ENCODE measurements around the gene ACOT2.
"Not testable (repeated sequence)": the region's sequence is repeated elsewhere in the genome, so short reads cannot be mapped to it uniquely, and the experiment has no call there.

Gene ACOT2

GRCh38 chr14:73588695-73589094 lies 19.7 kb downstream of the ACOT2 start:
- TF ChIP-seq CTCF (IDR thresholded peaks at IDR 0.05; ENCODE audit: low read depth, low read length) = no peak
- no peak for DNase-seq
- H3K36me3 ChIP-seq = no peaks in the 10 kb centered on the region
- no peaks in the 10 kb centered on the region for H3K9me3 ChIP-seq
- no peaks in the 10 kb centered on the region for H3K4me1 ChIP-seq
- no peak overlapping the region for H3K4me3 ChIP-seq (ENCODE audit: low read depth, low read length)
- peaks cover 9% of the 10 kb centered on the region for H3K27me3 ChIP-seq

GRCh38 chr14:73589116-73589515 lies 20.1 kb downstream of the ACOT2 start:
- Histone ChIP-seq H3K27me3 (peaks cover 9% of the 10 kb centered on the region), H3K9me3 (no peaks in the 10 kb centered on the region), H3K4me3 (ENCODE audit: low read depth, low read length) (no peak overlapping the region), H3K4me1 (no peaks in the 10 kb centered on the region), H3K36me3 (no peaks in the 10 kb centered on the region)
- no peak for DNase-seq
- TF ChIP-seq CTCF (IDR thresholded peaks at IDR 0.05; ENCODE audit: low read depth, low read length) = no peak

GRCh38 chr14:73590673-73591004 lies 21.6 kb downstream of the ACOT2 start:
- not testable (repeated sequence) for H3K4me3 ChIP-seq (ENCODE audit: low read depth, low read length); H3K4me1 ChIP-seq; H3K9me3 ChIP-seq; H3K36me3 ChIP-seq; DNase-seq; H3K27me3 ChIP-seq

GRCh38 chr14:73591690-73592449 lies 22.9 kb downstream of the ACOT2 start, which contains the start of gene ACOT4:
Gene ACOT4 (plus strand): TSS chr14:73591873. CDS start chr14:73591960, 87 bp downstream.
- no peaks in the 10 kb centered on the region for H3K9me3 ChIP-seq
- peaks cover 9% of the 10 kb centered on the region for H3K27me3 ChIP-seq
- DNase-seq = no peak
- H3K36me3 ChIP-seq = no peaks in the 10 kb centered on the region
- TF ChIP-seq CTCF (IDR thresholded peaks at IDR 0.05; ENCODE audit: low read depth, low read length) = no peak
- H3K4me3 ChIP-seq (ENCODE audit: low read depth, low read length) = peak within 1 kb of the TSS; percentile 60
- H3K4me1 ChIP-seq = no peaks in the 10 kb centered on the region

- peaks cover 9% of the 10 kb centered on the region for H3K27me3 ChIP-seq
- no peak for TF ChIP-seq CTCF (IDR thresholded peaks at IDR 0.05; ENCODE audit: low read depth, low read length)
- H3K4me3 ChIP-seq (ENCODE audit: low read depth, low read length) = no peak overlapping the region
- H3K9me3 ChIP-seq = no peaks in the 10 kb centered on the region
- no peaks in the 10 kb centered on the region for H3K36me3 ChIP-seq
- H3K4me1 ChIP-seq = no peaks in the 10 kb centered on the region
- no peak for DNase-seq
Measured at GRCh38 chr14:73594491-73594890, 25.5 kb downstream of the ACOT2 start.

- H3K4me3 ChIP-seq (ENCODE audit: low read depth, low read length) = no peak overlapping the region
- no peaks in the 10 kb centered on the region for H3K9me3 ChIP-seq
- no peak for DNase-seq
- no peaks in the 10 kb centered on the region for H3K4me1 ChIP-seq
- H3K27me3 ChIP-seq = no peaks in the 10 kb centered on the region
- TF ChIP-seq CTCF (IDR thresholded peaks at IDR 0.05; ENCODE audit: low read depth, low read length) = no peak
- no peaks in the 10 kb centered on the region for H3K36me3 ChIP-seq
Measured at GRCh38 chr14:73599499-73599898, 30.5 kb downstream of the ACOT2 start.
